HCT116 (cell line): ENCODE results near the gene SLFNL1. TPM values are rescaled to one million over a fixed set of nuclear protein-coding genes. Genes with fewer than 3 reads are reported as not detected.

Experiments used
- ATAC-seq: fragments of 200-7000 bp; cut with Tn5 transposase; 2 replicates; pipeline ENCODE4 v1.9.1; 2020; ENCODE audit warnings: mild to moderate bottlenecking, moderate library complexity
- BruUV-seq: library from RNA; stranded (reverse); fragments of 400-500 nt; replicated peaks from 2 replicates; lab custom pipeline; 2021; lab: Mats Ljungman, UMichigan
- CTCF ChIA-PET: fragments of 300-600 bp; sonication (Branson Sonifier 250); formaldehyde crosslinking; loops from one replicate; lab custom pipeline; 2021; ENCODE audit warnings: antibody characterized with exemption; lab: Charles Lee
- POLR2A ChIA-PET: fragments of 300-600, 350-600 bp; sonication (Branson Sonifier 250); formaldehyde crosslinking; loops from one replicate; lab custom pipeline; 2021; ENCODE audit warnings: antibody characterized with exemption; lab: Charles Lee
- RAD21 ChIA-PET, 2 experiments: fragments of 300-600 bp; sonication (Branson Sonifier 250); formaldehyde crosslinking; loops; one replicate each; lab custom pipeline; 2023; ENCODE audit warnings: low total read pairs in 2 of 2; ENCODE audit not compliant: uncharacterized antibody in 2 of 2, unreplicated experiment in 2 of 2, low non-redundant PET in 1 of 2; lab: Charles Lee
- DNase-seq: peaks from one replicate; pipeline ENCODE4 v3.0.0-alpha.2; 2010; ENCODE audit warnings: low read depth, low spot score
- H2AFZ ChIP-seq: fragments of 200-600 bp; shearing (Covaris generic), sonication (generic); 2 replicates; pipeline ENCODE4 v1.6.1; 2017; ENCODE audit warnings: low read depth, mixed run types, mixed read lengths, antibody characterized with exemption, low read length; ENCODE audit not compliant: poor library complexity, severe bottlenecking
- H3K27ac ChIP-seq: 2 replicates; pipeline ENCODE4 v1.5.1; 2012; ENCODE audit warnings: low read depth, low read length
- H3K27me3 ChIP-seq: fragments of 200-600 bp; sonication (generic); 2 replicates; pipeline ENCODE4 v1.6.1; 2016; ENCODE audit warnings: mixed run types, low read length, mixed read lengths; ENCODE audit not compliant: insufficient read depth
- H3K36me3 ChIP-seq, 2 experiments: fragments of 200-500 bp in 1 of 2; fragments of 200-600 bp in 1 of 2; sonication (Bioruptor generic) in 1 of 2; sonication (generic) in 1 of 2; 2 replicates each; pipeline versions ENCODE4 v1.5.1 to v1.6.1; 2014 to 2016; ENCODE audit warnings: low read length in 2 of 2, inconsistent platforms in 1 of 2, mixed read lengths in 1 of 2, mixed run types in 1 of 2; ENCODE audit not compliant: insufficient read depth in 2 of 2, control insufficient read depth in 1 of 2
- H3K4me1 ChIP-seq, 2 experiments: fragments of 200-600 bp in 1 of 2; sonication (generic) in 1 of 2; 2 replicates each; pipeline versions ENCODE4 v1.5.1 to v1.6.1; 2012 to 2017; ENCODE audit warnings: low read length in 2 of 2, inconsistent platforms in 1 of 2, mild to moderate bottlenecking in 1 of 2, mixed read lengths in 1 of 2, mixed run types in 1 of 2, moderate library complexity in 1 of 2; ENCODE audit not compliant: insufficient read depth in 2 of 2, control insufficient read depth in 1 of 2
- H3K4me2 ChIP-seq: fragments of 200-600 bp; sonication (generic); 2 replicates; pipeline ENCODE4 v1.6.1; 2017; ENCODE audit warnings: mixed run types, low read length, mixed read lengths
- H3K4me3 ChIP-seq, 2 experiments: fragments of 200-600 bp in 1 of 2; sonication (generic) in 1 of 2; replicated peaks in 1 of 2; 2 replicates each; pipeline ENCODE4 v1.5.1; 2011 to 2016; ENCODE audit warnings: low read length in 2 of 2, control low read depth in 1 of 2, low read depth in 1 of 2, mild to moderate bottlenecking in 1 of 2, mixed read lengths in 1 of 2, mixed run types in 1 of 2
- H3K79me2 ChIP-seq: fragments of 200-600 bp; sonication (generic); 2 replicates; pipeline ENCODE4 v1.6.1; 2017; ENCODE audit warnings: mild to moderate bottlenecking, mixed run types, low read length, moderate library complexity, mixed read lengths; ENCODE audit not compliant: insufficient read depth
- H3K9ac ChIP-seq: fragments of 200-600 bp; sonication (generic); 2 replicates; pipeline ENCODE4 v1.6.1; 2016; ENCODE audit warnings: low read length, mixed read lengths
- H3K9me2 ChIP-seq: fragments of 200-600 bp; sonication (generic), shearing (Covaris generic); 2 replicates; pipeline ENCODE4 v1.6.1; 2017; ENCODE audit warnings: mixed run types, mild to moderate bottlenecking, moderate library complexity; ENCODE audit not compliant: insufficient read depth
- H3K9me3 ChIP-seq, 2 experiments: fragments of 200-500 bp in 1 of 2; fragments of 200-600 bp in 1 of 2; sonication (Bioruptor generic) in 1 of 2; sonication (generic) in 1 of 2; 2 replicates each; pipeline ENCODE4 v1.6.1; 2014 to 2017; ENCODE audit warnings: low read length in 2 of 2, mixed read lengths in 2 of 2, inconsistent platforms in 1 of 2, low read depth in 1 of 2, mild to moderate bottlenecking in 1 of 2, mixed run types in 1 of 2, moderate library complexity in 1 of 2; ENCODE audit not compliant: control insufficient read depth in 1 of 2, insufficient read depth in 1 of 2
- H4K20me1 ChIP-seq: fragments of 200-600 bp; sonication (generic), shearing (Covaris generic); 2 replicates; pipeline ENCODE4 v1.6.1; 2017; ENCODE audit warnings: mixed run types, mild to moderate bottlenecking, moderate library complexity; ENCODE audit not compliant: insufficient read depth
- CBX3 ChIP-seq: IDR thresholded peaks from 2 replicates; pipeline ENCODE4 v1.6.1; 2012; ENCODE audit warnings: low read depth
- EZH2 ChIP-seq: fragments of 200-600 bp; sonication (generic); IDR thresholded peaks from 2 replicates; pipeline ENCODE4 v1.6.1; 2017; ENCODE audit warnings: antibody characterized with exemption, mixed run types
- EZH2phosphoT487 ChIP-seq: fragments of 200-600 bp; IDR thresholded peaks from 2 replicates; pipeline ENCODE4 v1.6.1; 2018; ENCODE audit warnings: antibody characterized with exemption, borderline replicate concordance
- POLR2A ChIP-seq: IDR thresholded peaks from 2 replicates; pipeline ENCODE4 v1.7.0; 2011; ENCODE audit warnings: borderline replicate concordance; ENCODE audit not compliant: insufficient read depth, insufficient read length; ENCODE audit errors: extremely low read depth
- SP1 ChIP-seq: IDR thresholded peaks from 2 replicates; pipeline ENCODE4 v1.6.1; 2012; ENCODE audit warnings: low read depth
- ZNF274 ChIP-seq: fragments of 200-500 bp; sonication (Bioruptor generic); IDR thresholded peaks from 2 replicates; pipeline ENCODE4 v1.6.1; 2014; ENCODE audit warnings: mild to moderate bottlenecking, low read depth, low read length, inconsistent platforms
- intact Hi-C: fragments of 100-400 bp; cut with micrococcal nuclease; formaldehyde crosslinking; loops from 2 replicates; pipeline ENCODE4 v1.10.0; 2022
- total RNA-seq: library from RNA; stranded (reverse); gene quantifications from one replicate; pipeline ENCODE4 v1.2.1, GENCODE V29; 2021; ENCODE audit not compliant: unreplicated experiment
- TF ChIP-seq, protein P1 (sequence below), 3 experiments: fragments of 200-600 bp in 1 of 3; sonication (generic) in 1 of 3; IDR thresholded peaks in 2 of 3; conservative IDR thresholded peaks in 1 of 3; 2 replicates each; pipeline ENCODE4 v1.5.1; 2012 to 2017; ENCODE audit warnings: low read depth in 2 of 3, low read length in 2 of 3, antibody characterized with exemption in 1 of 3, borderline replicate concordance in 1 of 3, control low read depth in 1 of 3, mild to moderate bottlenecking in 1 of 3, mixed read lengths in 1 of 3, mixed run types in 1 of 3, moderate library complexity in 1 of 3; ENCODE audit not compliant: insufficient read depth in 1 of 3
- TF ChIP-seq, protein P2 (sequence below): IDR thresholded peaks from 2 replicates; pipeline ENCODE4 v1.6.1; 2012

SLFNL1 gene
- total RNA-seq, 1 experiment from 2014 or later = 0.20 TPM

- no TSS peak for BruUV-seq
- intact Hi-C loops = no loop called here
- RAD21 ChIA-PET = no interaction called here
- Histone ChIP-seq H3K27ac (no peak overlapping the region), H3K4me1 (no peaks in the 10 kb centered on the region), H3K4me2 (no peak overlapping the region), H2AFZ (no peak overlapping the region), H3K79me2 (peaks cover 57% of the 10 kb centered on the region; the same call in 1 of the 2 replicates), H3K9ac (no peak overlapping the region), H4K20me1 (peaks cover 5% of the 10 kb centered on the region; the same call in 1 of the 2 replicates), H3K9me3 (no peaks in the 10 kb centered on the region), H3K9me2 (no peaks in the 10 kb centered on the region), H3K4me3 (no peak overlapping the region), H3K36me3 (peaks cover 63 to 81% of the 10 kb centered on the region in 2 experiments), H3K27me3 (no peaks in the 10 kb centered on the region)
- CTCF ChIA-PET = no interaction called here
- POLR2A ChIA-PET = no interaction called here
- ATAC-seq = no peak
- TF ChIP-seq ZNF274 = no peak
- TF ChIP-seq POLR2A = no peak
- TF ChIP-seq SP1 = no peak
- TF ChIP-seq EZH2 = no peak
- DNase-seq = no peak
Observed at GRCh38 chr1:41010345-41010744, 11.2 kb downstream of the SLFNL1 start.

GRCh38 chr1:41009466-41009865 is 12.1 kb downstream of the SLFNL1 start:
- Histone ChIP-seq H3K27ac (no peak overlapping the region), H3K9me3 (no peaks in the 10 kb centered on the region), H3K4me2 (no peak overlapping the region), H3K79me2 (peaks cover 63% of the 10 kb centered on the region), H3K4me3 (no peak overlapping the region), H3K9me2 (no peaks in the 10 kb centered on the region), H3K27me3 (no peaks in the 10 kb centered on the region), H3K9ac (no peak overlapping the region), H3K4me1 (no peaks in the 10 kb centered on the region), H4K20me1 (peaks cover 5% of the 10 kb centered on the region; the same call in 1 of the 2 replicates), H2AFZ (no peak overlapping the region), H3K36me3 (peaks cover 63 to 88% of the 10 kb centered on the region in 2 experiments)
- ChIA-PET POLR2A (no interaction called here), CTCF (no interaction called here), RAD21 (no interaction called here)
- TF ChIP-seq, protein P1, sequence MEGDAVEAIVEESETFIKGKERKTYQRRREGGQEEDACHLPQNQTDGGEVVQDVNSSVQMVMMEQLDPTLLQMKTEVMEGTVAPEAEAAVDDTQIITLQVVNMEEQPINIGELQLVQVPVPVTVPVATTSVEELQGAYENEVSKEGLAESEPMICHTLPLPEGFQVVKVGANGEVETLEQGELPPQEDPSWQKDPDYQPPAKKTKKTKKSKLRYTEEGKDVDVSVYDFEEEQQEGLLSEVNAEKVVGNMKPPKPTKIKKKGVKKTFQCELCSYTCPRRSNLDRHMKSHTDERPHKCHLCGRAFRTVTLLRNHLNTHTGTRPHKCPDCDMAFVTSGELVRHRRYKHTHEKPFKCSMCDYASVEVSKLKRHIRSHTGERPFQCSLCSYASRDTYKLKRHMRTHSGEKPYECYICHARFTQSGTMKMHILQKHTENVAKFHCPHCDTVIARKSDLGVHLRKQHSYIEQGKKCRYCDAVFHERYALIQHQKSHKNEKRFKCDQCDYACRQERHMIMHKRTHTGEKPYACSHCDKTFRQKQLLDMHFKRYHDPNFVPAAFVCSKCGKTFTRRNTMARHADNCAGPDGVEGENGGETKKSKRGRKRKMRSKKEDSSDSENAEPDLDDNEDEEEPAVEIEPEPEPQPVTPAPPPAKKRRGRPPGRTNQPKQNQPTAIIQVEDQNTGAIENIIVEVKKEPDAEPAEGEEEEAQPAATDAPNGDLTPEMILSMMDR (IDR thresholded peaks at IDR 0.05 in 2 of 3, conservative IDR thresholded peaks at IDR 0.05 in 1 of 3; ENCODE audit: borderline replicate concordance in 1 of 3, insufficient read depth in 1 of 3, low read depth in 2 of 3, low read length in 2 of 3) = no peak
- TF ChIP-seq SP1 = no peak
- TF ChIP-seq, protein P2, sequence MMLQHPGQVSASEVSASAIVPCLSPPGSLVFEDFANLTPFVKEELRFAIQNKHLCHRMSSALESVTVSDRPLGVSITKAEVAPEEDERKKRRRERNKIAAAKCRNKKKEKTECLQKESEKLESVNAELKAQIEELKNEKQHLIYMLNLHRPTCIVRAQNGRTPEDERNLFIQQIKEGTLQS = no peak
- TF ChIP-seq EZH2phosphoT487 = no peak
- TF ChIP-seq CBX3 = no peak
- no peak for DNase-seq
- BruUV-seq = no TSS peak
- intact Hi-C loops = no loop called here
- no peak for ATAC-seq
